Mesodermal cell (in vitro differentiated cells): Measurements from ENCODE around the gene LARGE1.

Experiments used
- H3K27ac ChIP-seq: 2 replicates; pipeline ENCODE4 v1.7.0; 2013; ENCODE audit warnings: mild to moderate bottlenecking, low read depth, low read length, moderate library complexity; ENCODE audit not compliant: severe bottlenecking
- H3K36me3 ChIP-seq: 2 replicates; pipeline ENCODE4 v1.7.1; 2013; ENCODE audit warnings: mild to moderate bottlenecking, low read length, moderate library complexity; ENCODE audit not compliant: control insufficient read depth, insufficient read depth
- H3K4me1 ChIP-seq: one replicate; pipeline ENCODE4 v1.7.1; 2013; ENCODE audit warnings: mild to moderate bottlenecking, low read length; ENCODE audit not compliant: insufficient read depth, control insufficient read depth, poor library complexity, severe bottlenecking
- H3K4me3 ChIP-seq: 2 replicates; pipeline ENCODE4 v1.7.0; 2013; ENCODE audit warnings: low read length, control low read depth, mild to moderate bottlenecking; ENCODE audit not compliant: insufficient read depth, poor library complexity, severe bottlenecking; ENCODE audit errors: extremely low read depth
- H3K9me3 ChIP-seq: 2 replicates; pipeline ENCODE4 v1.7.1; 2013; ENCODE audit warnings: mild to moderate bottlenecking, low read length, moderate library complexity; ENCODE audit not compliant: control insufficient read depth
- WGBS, 2 experiments: methylation state at CpG; one replicate each; pipeline ENCODE4 v1.1.5; 2013; ENCODE audit warnings: missing lambda C conversion rate in 2 of 2; ENCODE audit not compliant: insufficient coverage in 2 of 2; 5-methylcytosine and 5-hydroxymethylcytosine counted together

The LARGE1 gene

GRCh38 chr22:33913188-33913587 lies 7.1 kb downstream of the LARGE1 start:
- 93 to 100% methylated on average over 1 to 2 of the region's 4 CpGs for whole genome bisulfite sequencing, 2 experiments
- H3K9me3 ChIP-seq = no peaks in the 10 kb centered on the region
- H3K4me1 ChIP-seq = no peaks in the 10 kb centered on the region
- H3K36me3 ChIP-seq = peaks cover 15% of the 10 kb centered on the region
- no peak overlapping the region for H3K4me3 ChIP-seq
- H3K27ac ChIP-seq = no peak overlapping the region

GRCh38 chr22:33909911-33910310 lies 10.4 kb downstream of the LARGE1 start:
- no peaks in the 10 kb centered on the region for H3K9me3 ChIP-seq
- H3K4me3 ChIP-seq = no peak overlapping the region
- no peak overlapping the region for H3K27ac ChIP-seq
- 89 to 100% methylated on average over 1 of the region's 6 CpGs for WGBS, 2 experiments
- H3K36me3 ChIP-seq = peaks cover 16% of the 10 kb centered on the region
- no peaks in the 10 kb centered on the region for H3K4me1 ChIP-seq

- Histone ChIP-seq H3K36me3 (peaks cover 16% of the 10 kb centered on the region), H3K9me3 (no peaks in the 10 kb centered on the region), H3K4me1 (no peaks in the 10 kb centered on the region), H3K27ac (no peak overlapping the region), H3K4me3 (no peak overlapping the region)
- WGBS, 2 experiments = 90 to 96% methylated on average over 6 of the region's 6 CpGs
Observed at GRCh38 chr22:33909075-33909458, 11.2 kb downstream of the LARGE1 start.

- Histone ChIP-seq H3K36me3 (peaks cover 16% of the 10 kb centered on the region), H3K9me3 (no peaks in the 10 kb centered on the region), H3K4me3 (no peak overlapping the region), H3K27ac (no peak overlapping the region), H3K4me1 (no peaks in the 10 kb centered on the region)
- 89 to 94% methylated on average over 8 of the region's 10 CpGs for WGBS, 2 experiments
Observed at GRCh38 chr22:33908171-33909074, 11.9 kb downstream of the LARGE1 start.

- no peak overlapping the region for H3K4me3 ChIP-seq
- H3K27ac ChIP-seq = no peak overlapping the region
- H3K4me1 ChIP-seq = no peaks in the 10 kb centered on the region
- no peaks in the 10 kb centered on the region for H3K9me3 ChIP-seq
- WGBS, 2 experiments = 85 to 100% methylated on average over 1 of the region's 3 CpGs
- H3K36me3 ChIP-seq = peaks cover 18% of the 10 kb centered on the region
Observed at GRCh38 chr22:33906954-33907353, 13.3 kb downstream of the LARGE1 start.

- Histone ChIP-seq H3K4me1 (no peaks in the 10 kb centered on the region), H3K27ac (no peak overlapping the region), H3K9me3 (no peaks in the 10 kb centered on the region), H3K36me3 (peaks cover 18% of the 10 kb centered on the region), H3K4me3 (no peak overlapping the region)
Observed at GRCh38 chr22:33906475-33906874, 13.8 kb downstream of the LARGE1 start.

- 83 to 91% methylated on average over 4 of the region's 7 CpGs for WGBS, 2 experiments
- H3K4me3 ChIP-seq = no peak overlapping the region
Observed at GRCh38 chr22:33903012-33903411, 17.3 kb downstream of the LARGE1 start.

GRCh38 chr22:33902073-33902472 lies 18.2 kb downstream of the LARGE1 start:
- Histone ChIP-seq H3K36me3 (peaks cover 2% of the 10 kb centered on the region), H3K9me3 (no peaks in the 10 kb centered on the region), H3K27ac (no peak overlapping the region), H3K4me3 (no peak overlapping the region), H3K4me1 (peaks cover 10% of the 10 kb centered on the region)
- WGBS, 2 experiments = 91% methylated on average over 2 to 8 of the region's 8 CpGs

More at GRCh38 chr22:33903012-33903411, 17.3 kb downstream of the LARGE1 start:
- no peaks in the 10 kb centered on the region for H3K9me3 ChIP-seq
- peaks cover 2% of the 10 kb centered on the region for H3K36me3 ChIP-seq
- H3K4me1 ChIP-seq = peaks cover under 1% of the 10 kb centered on the region
- no peak overlapping the region for H3K27ac ChIP-seq

GRCh38 chr22:33898121-33898520 lies 22.2 kb downstream of the LARGE1 start:
- no peak overlapping the region for H3K4me3 ChIP-seq
- 57 to 72% methylated on average over 3 to 5 of the region's 7 CpGs for WGBS, 2 experiments
- peaks cover 3% of the 10 kb centered on the region for H3K9me3 ChIP-seq
- H3K27ac ChIP-seq = no peak overlapping the region
- peaks cover 12% of the 10 kb centered on the region for H3K4me1 ChIP-seq
- peaks cover 2% of the 10 kb centered on the region for H3K36me3 ChIP-seq

- Histone ChIP-seq H3K4me3 (no peak overlapping the region), H3K27ac (no peak overlapping the region), H3K4me1 (peaks cover 12% of the 10 kb centered on the region), H3K36me3 (no peaks in the 10 kb centered on the region), H3K9me3 (peaks cover 3% of the 10 kb centered on the region)
- 41 to 59% methylated on average over 6 to 8 of the region's 8 CpGs for WGBS, 2 experiments
Observed at GRCh38 chr22:33897448-33897835, 22.8 kb downstream of the LARGE1 start.
